ENCODE results near the gene GPR142.
A peak's percentile ranks its signal among the peaks of the same experiment; 100 is the strongest.

The GPR142 gene

GRCh38 chr17:74345433-74346241 lies 21.7 kb upstream of the GPR142 start:
- DNase-seq, result no peak

GRCh38 chr17:74347646-74348045 lies 19.7 kb upstream of the GPR142 start:
- DNase-seq, result no peak

- no peak for DNase-seq
Measured at GRCh38 chr17:74349120-74349519, 18.2 kb upstream of the GPR142 start.

- DNase-seq, result no peak
Measured at GRCh38 chr17:74350486-74350885, 16.8 kb upstream of the GPR142 start.

- DNase-seq, result no peak
Measured at GRCh38 chr17:74351552-74352210, 15.6 kb upstream of the GPR142 start.

GRCh38 chr17:74353446-74354060 lies 13.8 kb upstream of the GPR142 start:
- DNase-seq, result no peak

- peak; percentile 9 to 40 for DNase-seq
Measured at GRCh38 chr17:74354123-74354522, 13.2 kb upstream of the GPR142 start.

GRCh38 chr17:74354561-74354960 lies 12.7 kb upstream of the GPR142 start:
- no peak for DNase-seq

- DNase-seq, result no peak
Measured at GRCh38 chr17:74355065-74355464, 12.2 kb upstream of the GPR142 start.

GRCh38 chr17:74356646-74357465 lies 10.4 kb upstream of the GPR142 start:
- DNase-seq, result no peak

GRCh38 chr17:74357466-74357809 lies 9.9 kb upstream of the GPR142 start:
- no peak for DNase-seq

GRCh38 chr17:74358697-74359096 lies 8.6 kb upstream of the GPR142 start:
- no peak for DNase-seq

GRCh38 chr17:74359916-74360315 lies 7.4 kb upstream of the GPR142 start:
- no peak for DNase-seq

GRCh38 chr17:74360899-74361229 lies 6.4 kb upstream of the GPR142 start:
- no peak for DNase-seq

GRCh38 chr17:74361230-74362068 lies 5.9 kb upstream of the GPR142 start, which contains the start of gene BTBD17:
Gene BTBD17, minus strand, starts transcription at chr17:74361868. Its CDS starts 49 bp downstream, at chr17:74361819.
- DNase-seq, result peak in 1 of 2 experiments; percentile 32

GRCh38 chr17:74362069-74362405 lies 5.3 kb upstream of the GPR142 start:
- DNase-seq, result no peak

GRCh38 chr17:74362810-74363498 lies 4.4 kb upstream of the GPR142 start:
- no peak for DNase-seq

GRCh38 chr17:74368341-74369081 lies 1.2 kb downstream of the GPR142 start:
- DNase-seq, result peak; percentile 58 to 73

GRCh38 chr17:74369221-74369620 lies 1.9 kb downstream of the GPR142 start:
- peak; percentile 65 to 74 for DNase-seq

GRCh38 chr17:74369665-74370490 lies 2.6 kb downstream of the GPR142 start:
- DNase-seq, result no peak

Data from stimulated activated CD4-positive, alpha-beta T cell treated with anti-CD3 and anti-CD28 coated beads, Interleukin-4, amount 100 ng/mL, for 4 hours (primary cell).